Measurements from ENCODE around the gene PRKN. TPM values are rescaled to one million over a fixed set of nuclear protein-coding genes. Genes with fewer than 3 reads are reported as not detected.

The PRKN gene
- total RNA-seq, 1 experiment from 2014 or later = 2.0 TPM

GRCh38 chr6:162474722-162475121 is 252.8 kb downstream of the PRKN start:
- no CpG with 5 or more reads among the region's 2 CpGs for whole genome bisulfite sequencing (ENCODE audit: extremely low coverage, insufficient read length, low lambda C conversion rate)
- H2BK5ac ChIP-seq (ENCODE audit: insufficient read length, low read length) = no peak overlapping the region
- Mint-ChIP-seq H3K4me3 (no peak overlapping the region), H3K36me3 (ENCODE audit: insufficient read depth in 1 of 3, low read depth in 3 of 3) (no peaks in the 10 kb centered on the region), H3K27ac (no peak overlapping the region), H3K9me3 (no peaks in the 10 kb centered on the region), H3K27me3 (ENCODE audit: low read depth) (no peaks in the 10 kb centered on the region), H3K4me1 (no peaks in the 10 kb centered on the region)
- H4K5ac ChIP-seq (ENCODE audit: insufficient read length, low read depth, low read length) = no peak overlapping the region
- no peak overlapping the region for H2BK12ac ChIP-seq (ENCODE audit: insufficient read length, low read depth, low read length)
- H3K56ac ChIP-seq (ENCODE audit: insufficient read length, low read depth, low read length) = no peak overlapping the region
- no peak overlapping the region for H3K9ac ChIP-seq (ENCODE audit: extremely low read depth, insufficient read length, low read length)
- H3K23ac ChIP-seq (ENCODE audit: insufficient read length, low read depth, low read length) = no peak overlapping the region
- no peak overlapping the region for H2BK120ac ChIP-seq (ENCODE audit: low read depth, low read length, poor library complexity, severe bottlenecking)
- no peaks in the 10 kb centered on the region for H3K23me2 ChIP-seq (ENCODE audit: insufficient read length, low read depth, low read length, poor library complexity, severe bottlenecking)
- no peak for TF ChIP-seq CTCF (conservative IDR thresholded peaks at IDR 0.05)
- no peak overlapping the region for H2AFZ ChIP-seq (ENCODE audit: low read length)
- H3K27me3 ChIP-seq (ENCODE audit: insufficient read depth, low read length) = no peaks in the 10 kb centered on the region
- H3K9me3 ChIP-seq (ENCODE audit: control insufficient read depth, low read depth, low read length) = no peaks in the 10 kb centered on the region
- H3T11ph ChIP-seq (ENCODE audit: low read length) = no peak overlapping the region
- no peaks in the 10 kb centered on the region for H3K79me1 ChIP-seq (ENCODE audit: insufficient read depth, low read depth, low read length, poor library complexity, severe bottlenecking)
- H2AK5ac ChIP-seq (ENCODE audit: insufficient read length, low read length) = no peak overlapping the region
- H3K4me1 ChIP-seq (ENCODE audit: insufficient read depth, low read length) = no peaks in the 10 kb centered on the region
- H2BK15ac ChIP-seq (ENCODE audit: low read depth, low read length) = no peak overlapping the region
- no peak overlapping the region for H2BK20ac ChIP-seq (ENCODE audit: low read depth, low read length, poor library complexity, severe bottlenecking)
- H4K91ac ChIP-seq (ENCODE audit: insufficient read length, low read depth, low read length) = no peak overlapping the region
- H3K79me2 ChIP-seq (ENCODE audit: insufficient read depth, low read length) = no peaks in the 10 kb centered on the region
- no peak for DNase-seq
- H3K4me2 ChIP-seq (ENCODE audit: insufficient read depth, insufficient read length, low read length) = no peak overlapping the region
- H3K27ac ChIP-seq (ENCODE audit: insufficient read length, low read depth, low read length) = no peak overlapping the region
- no peak overlapping the region for H3K14ac ChIP-seq (ENCODE audit: insufficient read depth, low read length)
- H3K4ac ChIP-seq (ENCODE audit: low read depth, low read length) = no peak overlapping the region
- H4K8ac ChIP-seq (replicated peaks; ENCODE audit: insufficient read length, low read depth, low read length) = no peak overlapping the region
- no peak overlapping the region for H3K18ac ChIP-seq (ENCODE audit: insufficient read length, low read depth, low read length)
- no peaks in the 10 kb centered on the region for H4K20me1 ChIP-seq (ENCODE audit: control insufficient read depth, insufficient read depth, insufficient read length)
